IMR-90 (cell line): Measurements from ENCODE around the gene PHF14. TPM values are rescaled to one million over a fixed set of nuclear protein-coding genes. Genes with fewer than 3 reads are reported as not detected.

ENCODE experiments used
- ATAC-seq: fragments of 200-7000 bp; cut with Tn5 transposase; 2 replicates; pipeline ENCODE4 v1.9.1; 2020; ENCODE audit warnings: low read depth, mild to moderate bottlenecking, moderate library complexity
- BruUV-seq: library from RNA; stranded (reverse); fragments of 400-500 nt; replicated peaks from 2 replicates; lab custom pipeline; 2021; lab: Mats Ljungman, UMichigan
- CTCF ChIA-PET: fragments of 300-600 bp; formaldehyde crosslinking; extraction: SDS; loops from one replicate; lab custom pipeline; 2021; ENCODE audit warnings: antibody characterized with exemption; lab: Yijun Ruan, JAX
- POLR2A ChIA-PET: fragments of 300-600 bp; sonication (Branson Sonifier 250); formaldehyde crosslinking; loops from one replicate; lab custom pipeline; 2022; ENCODE audit warnings: antibody characterized with exemption; ENCODE audit not compliant: unreplicated experiment; lab: Charles Lee
- DNase-seq: peaks from one replicate; pipeline ENCODE4 v3.0.0; 2013
- H2AFZ ChIP-seq: replicated peaks from 2 replicates; pipeline ENCODE3; 2013; ENCODE audit warnings: low read length, mild to moderate bottlenecking; ENCODE audit not compliant: poor library complexity
- H2AK5ac ChIP-seq: 2 replicates; pipeline ENCODE4 v1.6.1; 2013; ENCODE audit warnings: low read depth, low read length, inconsistent platforms
- H2AK9ac ChIP-seq: replicated peaks from 2 replicates; pipeline ENCODE3; 2013; ENCODE audit warnings: mild to moderate bottlenecking, low read depth, low read length, moderate library complexity; ENCODE audit not compliant: poor library complexity
- H2BK120ac ChIP-seq: 2 replicates; pipeline ENCODE4 v1.6.1; 2013; ENCODE audit warnings: low read depth, low read length, inconsistent platforms
- H2BK15ac ChIP-seq: 3 replicates; pipeline ENCODE4 v1.6.1; 2013; ENCODE audit warnings: low read depth, low read length, inconsistent platforms
- H2BK20ac ChIP-seq: 2 replicates; pipeline ENCODE4 v1.6.1; 2013; ENCODE audit warnings: low read depth, mild to moderate bottlenecking, inconsistent platforms, low read length, moderate library complexity
- H2BK5ac ChIP-seq: 2 replicates; pipeline ENCODE4 v1.6.1; 2013; ENCODE audit warnings: mild to moderate bottlenecking, low read depth, low read length, inconsistent platforms; ENCODE audit not compliant: poor library complexity, severe bottlenecking
- H3K14ac ChIP-seq: replicated peaks from 2 replicates; pipeline ENCODE4 v1.6.1; 2013; ENCODE audit warnings: low read depth, low read length, inconsistent platforms
- H3K18ac ChIP-seq: 2 replicates; pipeline ENCODE4 v1.6.1; 2013; ENCODE audit warnings: low read depth, low read length, control low read depth
- H3K23ac ChIP-seq: 2 replicates; pipeline ENCODE4 v1.6.1; 2013; ENCODE audit warnings: low read depth, low read length, inconsistent platforms
- H3K27ac ChIP-seq: 2 replicates; pipeline ENCODE4 v1.5.1; 2013; ENCODE audit warnings: mild to moderate bottlenecking, control low read depth, low read length; ENCODE audit not compliant: insufficient read depth
- H3K27me3 ChIP-seq: 2 replicates; pipeline ENCODE4 v1.6.1; 2013; ENCODE audit warnings: low read length; ENCODE audit not compliant: control insufficient read depth, insufficient read depth
- H3K36me3 ChIP-seq: 2 replicates; pipeline ENCODE4 v1.6.1; 2013; ENCODE audit warnings: low read length, mixed read lengths; ENCODE audit not compliant: control insufficient read depth, insufficient read depth
- H3K4ac ChIP-seq: 2 replicates; pipeline ENCODE4 v1.6.1; 2013; ENCODE audit warnings: low read depth, low read length, inconsistent platforms
- H3K4me1 ChIP-seq: 2 replicates; pipeline ENCODE4 v1.6.1; 2013; ENCODE audit warnings: low read length, mixed read lengths; ENCODE audit not compliant: control insufficient read depth, insufficient read depth
- H3K4me2 ChIP-seq: 2 replicates; pipeline ENCODE4 v1.6.1; 2013; ENCODE audit warnings: low read depth, mild to moderate bottlenecking, control low read depth, low read length, moderate library complexity
- H3K4me3 ChIP-seq: 2 replicates; pipeline ENCODE4 v1.5.1; 2013; ENCODE audit warnings: low read depth, mild to moderate bottlenecking, control low read depth, low read length, moderate library complexity; ENCODE audit not compliant: insufficient read depth
- H3K56ac ChIP-seq: 2 replicates; pipeline ENCODE4 v1.6.1; 2013; ENCODE audit warnings: low read length, inconsistent platforms; ENCODE audit not compliant: insufficient read depth; ENCODE audit errors: extremely low read depth
- H3K79me1 ChIP-seq, 2 experiments: 2 replicates each; pipeline ENCODE4 v1.6.1; 2013; ENCODE audit warnings: low read length in 2 of 2, inconsistent platforms in 1 of 2, low read depth in 1 of 2
- H3K9ac ChIP-seq: 2 replicates; pipeline ENCODE4 v1.6.1; 2013; ENCODE audit warnings: low read depth, low read length, control low read depth
- H3K9me1 ChIP-seq: 2 replicates; pipeline ENCODE4 v1.6.1; 2013; ENCODE audit warnings: low read length, inconsistent platforms; ENCODE audit not compliant: insufficient read depth
- H3K9me3 ChIP-seq: 2 replicates; pipeline ENCODE4 v1.6.1; 2013; ENCODE audit warnings: low read length; ENCODE audit not compliant: control insufficient read depth, insufficient read depth
- H4K20me1 ChIP-seq: 2 replicates; pipeline ENCODE4 v1.6.1; 2013; ENCODE audit warnings: low read length, inconsistent platforms; ENCODE audit not compliant: insufficient read depth
- H4K5ac ChIP-seq: 2 replicates; pipeline ENCODE4 v1.6.1; 2013; ENCODE audit warnings: mild to moderate bottlenecking, low read depth, low read length, control low read depth
- H4K8ac ChIP-seq, 2 experiments: 2 replicates each; pipeline ENCODE4 v1.6.1; 2013; ENCODE audit warnings: low read depth in 2 of 2, low read length in 2 of 2, control low read depth in 1 of 2, inconsistent platforms in 1 of 2
- H4K91ac ChIP-seq: 2 replicates; pipeline ENCODE4 v1.6.1; 2013; ENCODE audit warnings: low read depth, low read length, inconsistent platforms; ENCODE audit not compliant: insufficient read depth
- CEBPB ChIP-seq: IDR thresholded peaks from 2 replicates; pipeline ENCODE4 v1.6.1; 2012; ENCODE audit warnings: low read depth, low read length, improper control_type of control experiment
- MAFK ChIP-seq: IDR thresholded peaks from 2 replicates; pipeline ENCODE4 v1.6.1; 2012; ENCODE audit warnings: low read depth, low read length, improper control_type of control experiment
- RCOR1 ChIP-seq: IDR thresholded peaks from 2 replicates; pipeline ENCODE4 v1.6.1; 2012; ENCODE audit warnings: mild to moderate bottlenecking, low read length, improper control_type of control experiment; ENCODE audit not compliant: insufficient replicate concordance
- WGBS, 2 experiments: methylation state at CpG; one replicate each; pipeline versions ENCODE4 v1.1.5 to v1.1.7; 2013; ENCODE audit warnings: missing lambda C conversion rate in 2 of 2; ENCODE audit not compliant: insufficient read length in 1 of 2; ENCODE audit errors: extremely low coverage in 2 of 2; 5-methylcytosine and 5-hydroxymethylcytosine counted together
- dilution Hi-C: fragments of 300-500 bp; cut with HindIII; formaldehyde crosslinking; loops from one replicate; pipeline ENCODE4 v1.14.3; 2018; ENCODE audit warnings: low sequenced_read_pairs; ENCODE audit not compliant: unreplicated experiment
- in situ Hi-C: fragments of 300-500 bp; cut with MboI; formaldehyde crosslinking; loops from 3 replicates; pipeline ENCODE4 v1.14.3; 2019; ENCODE audit warnings: low sequenced_read_pairs, inconsistent platforms, mixed read lengths
- intact Hi-C: fragments of 100-400 bp; cut with micrococcal nuclease; formaldehyde crosslinking; loops from 2 replicates; pipeline ENCODE4 v1.10.0; 2022
- polyA plus RNA-seq, 3 experiments: library from polyadenylated mRNA; depleted of rRNA; stranded (reverse); fragments of >200 nt; gene quantifications; 2 replicates each; pipeline ENCODE4 v1.2.3, GENCODE V29; 2012; ENCODE audit warnings: low replicate concordance in 1 of 3
- total RNA-seq: library from RNA; depleted of rRNA; stranded (reverse); fragments of >200 nt; gene quantifications from 2 replicates; pipeline ENCODE4 v1.2.3, GENCODE V29; 2012

Gene PHF14
- total and polyA plus RNA-seq, 2 of the 4 experiments (the other 2 are of a cell fraction): 8.7 to 17.2 TPM

- Histone ChIP-seq H3K4me2 (no peak overlapping the region), H3K56ac (no peak overlapping the region), H3K9ac (no peak overlapping the region), H3K79me1 (no peaks in the 10 kb centered on the region), H2BK20ac (no peak overlapping the region), H2BK120ac (no peak overlapping the region), H2AK5ac (no peak overlapping the region), H4K8ac (no peak overlapping the region), H2BK5ac (no peak overlapping the region), H3K14ac (no peak overlapping the region), H3K36me3 (no peaks in the 10 kb centered on the region), H2AFZ (no peak overlapping the region), H3K4me1 (no peaks in the 10 kb centered on the region), H3K18ac (no peak overlapping the region), H3K23ac (no peak overlapping the region), H4K91ac (no peak overlapping the region), H3K4me3 (no peak overlapping the region), H3K4ac (no peak overlapping the region), H3K27ac (no peak overlapping the region), H2AK9ac (no peak overlapping the region), H2BK15ac (no peak overlapping the region), H3K9me1 (no peaks in the 10 kb centered on the region), H3K9me3 (no peaks in the 10 kb centered on the region), H3K27me3 (no peaks in the 10 kb centered on the region), H4K5ac (no peak overlapping the region), H4K20me1 (no peaks in the 10 kb centered on the region)
- POLR2A ChIA-PET: no interaction called here
- dilution Hi-C loops: no loop called here
- CTCF ChIA-PET: no interaction called here
- WGBS, 2 experiments: no CpG with 5 or more reads among the region's 4 CpGs
- TF ChIP-seq CEBPB (peak; percentile 41), MAFK (no peak), RCOR1 (no peak)
- intact Hi-C loops: no loop called here
- ATAC-seq: no peak
- no peak for DNase-seq
- no TSS peak for BruUV-seq
- in situ Hi-C loops: no loop called here
These were observed 197.3 kb downstream of the PHF14 start for GRCh38 chr7:11170863-11171568.
